GM12878 (cell line): ENCODE results near the gene BMF.

ENCODE experiments used
- CBX5 ChIP-seq: sonication (generic); IDR thresholded peaks from 2 replicates; pipeline ENCODE4 v1.6.1; 2016; ENCODE audit warnings: low read depth, moderate library complexity, mild to moderate bottlenecking, inconsistent platforms
- CEBPB ChIP-seq, 2 experiments: fragments of 150-350 bp in 1 of 2; IDR thresholded peaks; 2 replicates each; pipeline ENCODE4 v1.6.1; 2012 to 2014; ENCODE audit warnings: low read depth in 2 of 2, low read length in 2 of 2, borderline replicate concordance in 1 of 2, inconsistent platforms in 1 of 2
- CREB1 ChIP-seq: IDR thresholded peaks from 2 replicates; pipeline ENCODE4 v1.6.1; 2012; ENCODE audit warnings: low read depth, mild to moderate bottlenecking, inconsistent platforms
- CTCF ChIP-seq, 3 experiments: IDR thresholded peaks in 2 of 3; conservative IDR thresholded peaks in 1 of 3; 2 replicates each; pipeline ENCODE4 v1.5.1; 2011; ENCODE audit warnings: low read depth in 3 of 3, low read length in 3 of 3, mild to moderate bottlenecking in 3 of 3, control low read depth in 2 of 3, moderate library complexity in 2 of 3, inconsistent platforms in 1 of 3, mixed read lengths in 1 of 3; ENCODE audit not compliant: control insufficient read depth in 2 of 3, insufficient read depth in 1 of 3; ENCODE audit errors: extremely low read depth in 1 of 3
- EP300 ChIP-seq, 2 experiments: fragments of 150-350 bp in 1 of 2; IDR thresholded peaks; 2 replicates each; pipeline ENCODE4 v1.6.1; 2011 to 2012; ENCODE audit warnings: low read depth in 2 of 2, low read length in 2 of 2, borderline replicate concordance in 1 of 2, improper control_type of control experiment in 1 of 2, inconsistent platforms in 1 of 2; ENCODE audit not compliant: control insufficient read depth in 1 of 2
- NRF1 ChIP-seq: conservative IDR thresholded peaks from 2 replicates; pipeline ENCODE4 v1.6.1; 2011; ENCODE audit warnings: mild to moderate bottlenecking, low read depth, low read length, improper control_type of control experiment
- POLR2A ChIP-seq: IDR thresholded peaks from 2 replicates; pipeline ENCODE4 v1.6.1; 2011; ENCODE audit warnings: low read depth, mild to moderate bottlenecking, low read length
- POLR2AphosphoS5 ChIP-seq: IDR thresholded peaks from 2 replicates; pipeline ENCODE4 v1.6.1; 2011; ENCODE audit warnings: mild to moderate bottlenecking, low read length, inconsistent platforms
- RELA ChIP-seq: fragments of 450-650 bp; IDR thresholded peaks from 2 replicates; pipeline ENCODE4 v1.8.0; 2014; ENCODE audit warnings: borderline replicate concordance; ENCODE audit not compliant: partially characterized antibody
- SMAD1 ChIP-seq: fragments of 450-650 bp; IDR thresholded peaks from 2 replicates; pipeline ENCODE4 v1.6.1; 2018; ENCODE audit warnings: mild to moderate bottlenecking, low read depth; ENCODE audit not compliant: partially characterized antibody
- SRF ChIP-seq, 2 experiments: IDR thresholded peaks; 2 replicates each; pipeline ENCODE4 v1.6.1; 2011; ENCODE audit warnings: low read depth in 2 of 2, low read length in 2 of 2, mild to moderate bottlenecking in 1 of 2, moderate library complexity in 1 of 2
- YY1 ChIP-seq: IDR thresholded peaks from 2 replicates; pipeline ENCODE4 v1.6.1; 2011; ENCODE audit warnings: low read depth, mild to moderate bottlenecking, low read length
- TF ChIP-seq, protein P1 (sequence below): fragments of 450-650 bp; formaldehyde crosslinking; IDR thresholded peaks from 2 replicates; pipeline ENCODE4 v1.4.0; 2020; ENCODE audit warnings: mild to moderate bottlenecking, moderate library complexity
- TF ChIP-seq, protein P2 (sequence below): IDR thresholded peaks from 2 replicates; pipeline ENCODE4 v1.6.1; 2012; ENCODE audit warnings: mild to moderate bottlenecking, low read depth, low read length

DNA sequence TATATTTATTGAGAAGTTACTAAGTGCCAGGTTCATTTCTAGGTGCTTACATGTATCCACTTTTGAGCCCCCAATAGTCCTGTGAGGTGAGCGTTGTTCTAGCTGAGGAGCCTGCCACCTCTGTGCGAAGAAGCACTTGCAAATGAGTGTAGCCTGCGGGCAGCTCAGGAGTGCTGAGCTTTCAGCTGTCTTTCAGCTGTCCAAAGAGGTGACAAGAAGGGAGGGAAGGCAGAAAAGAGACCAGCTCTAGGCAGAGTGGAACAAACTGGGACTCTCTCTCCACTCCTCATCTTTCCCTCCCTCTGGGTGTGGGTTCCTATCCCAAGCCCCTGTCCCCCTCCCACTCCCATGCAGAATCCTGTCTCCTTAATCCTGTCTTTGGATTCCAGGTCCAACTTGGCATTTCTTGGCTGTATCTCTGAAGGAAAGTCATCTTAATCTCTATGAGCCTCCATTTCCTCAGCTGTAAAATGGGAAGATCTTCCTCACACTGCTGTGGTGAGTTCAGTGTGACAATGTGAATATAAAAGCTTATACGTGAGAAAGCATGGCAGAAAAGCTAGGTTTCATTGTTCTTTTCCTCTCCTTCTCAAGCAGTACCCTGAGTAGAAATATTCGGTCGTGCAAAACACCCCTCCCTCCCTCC, 63.0 kb downstream of the BMF start:
- no peak for TF ChIP-seq EP300 (IDR thresholded peaks at IDR 0.05; ENCODE audit: borderline replicate concordance in 1 of 2, control insufficient read depth in 1 of 2, low read depth in 2 of 2, low read length in 2 of 2)
- no peak for TF ChIP-seq CTCF (IDR thresholded peaks at IDR 0.05 in 2 of 3, conservative IDR thresholded peaks at IDR 0.05 in 1 of 3; ENCODE audit: control insufficient read depth in 2 of 3, extremely low read depth in 1 of 3, insufficient read depth in 1 of 3, low read depth in 3 of 3, low read length in 3 of 3)
- TF ChIP-seq POLR2A = no peak
- TF ChIP-seq CEBPB (IDR thresholded peaks at IDR 0.05; ENCODE audit: borderline replicate concordance in 1 of 2, low read depth in 2 of 2, low read length in 2 of 2) = no peak
- TF ChIP-seq YY1 = no peak
- no peak for TF ChIP-seq POLR2AphosphoS5
- TF ChIP-seq, protein P1, sequence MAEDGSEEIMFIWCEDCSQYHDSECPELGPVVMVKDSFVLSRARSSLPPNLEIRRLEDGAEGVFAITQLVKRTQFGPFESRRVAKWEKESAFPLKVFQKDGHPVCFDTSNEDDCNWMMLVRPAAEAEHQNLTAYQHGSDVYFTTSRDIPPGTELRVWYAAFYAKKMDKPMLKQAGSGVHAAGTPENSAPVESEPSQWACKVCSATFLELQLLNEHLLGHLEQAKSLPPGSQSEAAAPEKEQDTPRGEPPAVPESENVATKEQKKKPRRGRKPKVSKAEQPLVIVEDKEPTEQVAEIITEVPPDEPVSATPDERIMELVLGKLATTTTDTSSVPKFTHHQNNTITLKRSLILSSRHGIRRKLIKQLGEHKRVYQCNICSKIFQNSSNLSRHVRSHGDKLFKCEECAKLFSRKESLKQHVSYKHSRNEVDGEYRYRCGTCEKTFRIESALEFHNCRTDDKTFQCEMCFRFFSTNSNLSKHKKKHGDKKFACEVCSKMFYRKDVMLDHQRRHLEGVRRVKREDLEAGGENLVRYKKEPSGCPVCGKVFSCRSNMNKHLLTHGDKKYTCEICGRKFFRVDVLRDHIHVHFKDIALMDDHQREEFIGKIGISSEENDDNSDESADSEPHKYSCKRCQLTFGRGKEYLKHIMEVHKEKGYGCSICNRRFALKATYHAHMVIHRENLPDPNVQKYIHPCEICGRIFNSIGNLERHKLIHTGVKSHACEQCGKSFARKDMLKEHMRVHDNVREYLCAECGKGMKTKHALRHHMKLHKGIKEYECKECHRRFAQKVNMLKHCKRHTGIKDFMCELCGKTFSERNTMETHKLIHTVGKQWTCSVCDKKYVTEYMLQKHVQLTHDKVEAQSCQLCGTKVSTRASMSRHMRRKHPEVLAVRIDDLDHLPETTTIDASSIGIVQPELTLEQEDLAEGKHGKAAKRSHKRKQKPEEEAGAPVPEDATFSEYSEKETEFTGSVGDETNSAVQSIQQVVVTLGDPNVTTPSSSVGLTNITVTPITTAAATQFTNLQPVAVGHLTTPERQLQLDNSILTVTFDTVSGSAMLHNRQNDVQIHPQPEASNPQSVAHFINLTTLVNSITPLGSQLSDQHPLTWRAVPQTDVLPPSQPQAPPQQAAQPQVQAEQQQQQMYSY (CRISPR knock-in tag) = no peak
- TF ChIP-seq CREB1 = no peak
- no peak for TF ChIP-seq SMAD1
- no peak for TF ChIP-seq RELA
- TF ChIP-seq NRF1 = no peak
- TF ChIP-seq SRF (IDR thresholded peaks at IDR 0.05; ENCODE audit: low read depth in 2 of 2, low read length in 2 of 2) = no peak
- no peak for TF ChIP-seq CBX5
- TF ChIP-seq, protein P2, sequence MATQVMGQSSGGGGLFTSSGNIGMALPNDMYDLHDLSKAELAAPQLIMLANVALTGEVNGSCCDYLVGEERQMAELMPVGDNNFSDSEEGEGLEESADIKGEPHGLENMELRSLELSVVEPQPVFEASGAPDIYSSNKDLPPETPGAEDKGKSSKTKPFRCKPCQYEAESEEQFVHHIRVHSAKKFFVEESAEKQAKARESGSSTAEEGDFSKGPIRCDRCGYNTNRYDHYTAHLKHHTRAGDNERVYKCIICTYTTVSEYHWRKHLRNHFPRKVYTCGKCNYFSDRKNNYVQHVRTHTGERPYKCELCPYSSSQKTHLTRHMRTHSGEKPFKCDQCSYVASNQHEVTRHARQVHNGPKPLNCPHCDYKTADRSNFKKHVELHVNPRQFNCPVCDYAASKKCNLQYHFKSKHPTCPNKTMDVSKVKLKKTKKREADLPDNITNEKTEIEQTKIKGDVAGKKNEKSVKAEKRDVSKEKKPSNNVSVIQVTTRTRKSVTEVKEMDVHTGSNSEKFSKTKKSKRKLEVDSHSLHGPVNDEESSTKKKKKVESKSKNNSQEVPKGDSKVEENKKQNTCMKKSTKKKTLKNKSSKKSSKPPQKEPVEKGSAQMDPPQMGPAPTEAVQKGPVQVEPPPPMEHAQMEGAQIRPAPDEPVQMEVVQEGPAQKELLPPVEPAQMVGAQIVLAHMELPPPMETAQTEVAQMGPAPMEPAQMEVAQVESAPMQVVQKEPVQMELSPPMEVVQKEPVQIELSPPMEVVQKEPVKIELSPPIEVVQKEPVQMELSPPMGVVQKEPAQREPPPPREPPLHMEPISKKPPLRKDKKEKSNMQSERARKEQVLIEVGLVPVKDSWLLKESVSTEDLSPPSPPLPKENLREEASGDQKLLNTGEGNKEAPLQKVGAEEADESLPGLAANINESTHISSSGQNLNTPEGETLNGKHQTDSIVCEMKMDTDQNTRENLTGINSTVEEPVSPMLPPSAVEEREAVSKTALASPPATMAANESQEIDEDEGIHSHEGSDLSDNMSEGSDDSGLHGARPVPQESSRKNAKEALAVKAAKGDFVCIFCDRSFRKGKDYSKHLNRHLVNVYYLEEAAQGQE = no peak
